HEK293T (cell line): ENCODE measurements around the gene KLHL10.

Experiments used
- CTCF ChIA-PET: fragments of 350-600 bp; formaldehyde crosslinking; extraction: SDS; loops from one replicate; lab custom pipeline; 2021; ENCODE audit warnings: antibody characterized with exemption, inconsistent platforms; lab: Yijun Ruan, JAX
- POLR2A ChIA-PET: fragments of 350-600 bp; formaldehyde crosslinking; extraction: SDS; loops from one replicate; lab custom pipeline; 2020; ENCODE audit warnings: antibody characterized with exemption, inconsistent platforms; lab: Yijun Ruan, JAX
- DNase-seq: peaks from one replicate; pipeline ENCODE4 v3.0.0; 2012; ENCODE audit warnings: mixed read lengths; ENCODE audit errors: extremely low spot score
- ARNT ChIP-seq: fragments of 450-650 bp; IDR thresholded peaks from 2 replicates; pipeline ENCODE4 v1.6.1; 2017; ENCODE audit warnings: mild to moderate bottlenecking
- BHLHE40 ChIP-seq: fragments of 450-650 bp; IDR thresholded peaks from 2 replicates; pipeline ENCODE4 v1.6.1; 2016; ENCODE audit warnings: mild to moderate bottlenecking, moderate library complexity, borderline replicate concordance
- CTBP1 ChIP-seq: fragments of 450-650 bp; IDR thresholded peaks from 2 replicates; pipeline ENCODE4 v1.6.1; 2016; ENCODE audit warnings: borderline replicate concordance
- ELF4 ChIP-seq: fragments of 450-650 bp; IDR thresholded peaks from 2 replicates; pipeline ENCODE4 v1.6.1; 2017; ENCODE audit warnings: antibody characterized with exemption
- FOXA1 ChIP-seq: fragments of 450-650 bp; IDR thresholded peaks from 2 replicates; pipeline ENCODE4 v1.6.1; 2016; ENCODE audit warnings: mild to moderate bottlenecking
- FOXK2 ChIP-seq: fragments of 450-650 bp; IDR thresholded peaks from 2 replicates; pipeline ENCODE4 v1.6.1; 2016; ENCODE audit warnings: mild to moderate bottlenecking
- FOXM1 ChIP-seq: fragments of 450-650 bp; IDR thresholded peaks from 2 replicates; pipeline ENCODE4 v1.6.1; 2017; ENCODE audit warnings: mild to moderate bottlenecking, borderline replicate concordance
- HDGF ChIP-seq: fragments of 450-650 bp; IDR thresholded peaks from 2 replicates; pipeline ENCODE4 v1.6.1; 2017; ENCODE audit warnings: antibody characterized with exemption, borderline replicate concordance
- L3MBTL2 ChIP-seq: fragments of 450-650 bp; conservative IDR thresholded peaks from 2 replicates; pipeline ENCODE4 v1.6.1; 2016; ENCODE audit warnings: mild to moderate bottlenecking
- LEF1 ChIP-seq: fragments of 450-650 bp; IDR thresholded peaks from 2 replicates; pipeline ENCODE4 v1.6.1; 2017; ENCODE audit warnings: mild to moderate bottlenecking, borderline replicate concordance
- NFRKB ChIP-seq: fragments of 450-650 bp; IDR thresholded peaks from 2 replicates; pipeline ENCODE4 v1.6.1; 2016; ENCODE audit warnings: mild to moderate bottlenecking, moderate library complexity
- SP1 ChIP-seq: fragments of 450-650 bp; IDR thresholded peaks from 2 replicates; pipeline ENCODE4 v1.6.1; 2017
- SUZ12 ChIP-seq: fragments of 450-650 bp; IDR thresholded peaks from 2 replicates; pipeline ENCODE4 v1.6.1; 2016; ENCODE audit warnings: mild to moderate bottlenecking
- TARDBP ChIP-seq: fragments of 450-650 bp; IDR thresholded peaks from 2 replicates; pipeline ENCODE4 v1.6.1; 2016
- ZNF384 ChIP-seq: fragments of 450-650 bp; IDR thresholded peaks from 2 replicates; pipeline ENCODE4 v1.6.1; 2016
- TF ChIP-seq, protein P1 (sequence below): fragments of 450-650 bp; IDR thresholded peaks from 2 replicates; pipeline ENCODE4 v1.6.1; 2016

KLHL10 gene

DNA sequence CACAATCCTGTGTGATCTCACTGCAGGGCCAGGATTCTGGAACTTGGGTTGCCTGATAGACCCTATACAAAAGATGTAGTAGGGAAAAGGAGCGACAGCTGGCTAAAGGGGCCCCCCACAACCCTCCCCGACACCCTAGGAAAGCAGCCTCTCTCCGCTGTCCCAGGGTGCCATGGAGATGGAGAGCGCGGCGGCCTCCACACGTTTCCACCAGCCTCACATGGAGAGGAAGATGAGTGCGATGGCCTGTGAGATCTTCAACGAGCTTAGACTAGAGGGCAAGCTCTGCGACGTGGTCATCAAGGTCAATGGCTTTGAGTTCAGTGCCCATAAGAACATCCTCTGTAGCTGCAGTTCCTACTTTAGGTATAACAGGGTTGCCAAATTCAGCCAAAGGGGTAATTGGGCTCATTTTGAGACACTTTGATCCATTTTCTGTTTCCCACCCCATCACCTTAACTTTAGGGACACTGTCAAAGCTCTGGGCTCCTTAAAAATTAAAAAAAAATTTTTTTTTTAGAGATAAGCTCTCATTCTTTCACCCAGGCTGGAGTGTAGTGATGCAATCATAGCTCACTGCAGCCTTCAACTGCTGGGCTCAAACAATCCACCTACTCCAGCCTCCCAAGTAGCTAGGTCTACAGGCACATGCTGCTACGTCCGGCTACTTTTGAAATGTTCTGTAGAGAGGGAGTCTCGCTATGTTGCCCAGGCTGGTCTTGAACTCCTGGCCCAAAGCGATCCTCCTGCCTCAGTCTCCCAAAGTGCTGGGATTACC lies at the start of gene KLHL10:
KLHL10 (plus strand) TSS at position 65 of the 778 bp plus-strand sequence; CDS start at position 173, 108 bp downstream.
- POLR2A ChIA-PET: interaction anchor here (0.6 to 5.9 kb wide), 5 partner anchors 13 to 148 kb away, joined by 3 to 40 read pairs (median 4); partner anchors contain the start of genes FKBP10, ODAD4 and P3H4
- DNase-seq: no peak
- TF ChIP-seq FOXA1 (no peak), L3MBTL2 (no peak), NFRKB (no peak), TARDBP (no peak), HDGF (no peak), SP1 (no peak)
- TF ChIP-seq, protein P1, sequence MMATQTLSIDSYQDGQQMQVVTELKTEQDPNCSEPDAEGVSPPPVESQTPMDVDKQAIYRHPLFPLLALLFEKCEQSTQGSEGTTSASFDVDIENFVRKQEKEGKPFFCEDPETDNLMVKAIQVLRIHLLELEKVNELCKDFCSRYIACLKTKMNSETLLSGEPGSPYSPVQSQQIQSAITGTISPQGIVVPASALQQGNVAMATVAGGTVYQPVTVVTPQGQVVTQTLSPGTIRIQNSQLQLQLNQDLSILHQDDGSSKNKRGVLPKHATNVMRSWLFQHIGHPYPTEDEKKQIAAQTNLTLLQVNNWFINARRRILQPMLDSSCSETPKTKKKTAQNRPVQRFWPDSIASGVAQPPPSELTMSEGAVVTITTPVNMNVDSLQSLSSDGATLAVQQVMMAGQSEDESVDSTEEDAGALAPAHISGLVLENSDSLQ: no peak
- CTCF ChIA-PET: interaction anchor here (0.7 to 1.5 kb wide), 5 partner anchors 19 to 150 kb away, joined by 3 to 5 read pairs (median 3); no protein-coding TSS in a partner anchor

DNA sequence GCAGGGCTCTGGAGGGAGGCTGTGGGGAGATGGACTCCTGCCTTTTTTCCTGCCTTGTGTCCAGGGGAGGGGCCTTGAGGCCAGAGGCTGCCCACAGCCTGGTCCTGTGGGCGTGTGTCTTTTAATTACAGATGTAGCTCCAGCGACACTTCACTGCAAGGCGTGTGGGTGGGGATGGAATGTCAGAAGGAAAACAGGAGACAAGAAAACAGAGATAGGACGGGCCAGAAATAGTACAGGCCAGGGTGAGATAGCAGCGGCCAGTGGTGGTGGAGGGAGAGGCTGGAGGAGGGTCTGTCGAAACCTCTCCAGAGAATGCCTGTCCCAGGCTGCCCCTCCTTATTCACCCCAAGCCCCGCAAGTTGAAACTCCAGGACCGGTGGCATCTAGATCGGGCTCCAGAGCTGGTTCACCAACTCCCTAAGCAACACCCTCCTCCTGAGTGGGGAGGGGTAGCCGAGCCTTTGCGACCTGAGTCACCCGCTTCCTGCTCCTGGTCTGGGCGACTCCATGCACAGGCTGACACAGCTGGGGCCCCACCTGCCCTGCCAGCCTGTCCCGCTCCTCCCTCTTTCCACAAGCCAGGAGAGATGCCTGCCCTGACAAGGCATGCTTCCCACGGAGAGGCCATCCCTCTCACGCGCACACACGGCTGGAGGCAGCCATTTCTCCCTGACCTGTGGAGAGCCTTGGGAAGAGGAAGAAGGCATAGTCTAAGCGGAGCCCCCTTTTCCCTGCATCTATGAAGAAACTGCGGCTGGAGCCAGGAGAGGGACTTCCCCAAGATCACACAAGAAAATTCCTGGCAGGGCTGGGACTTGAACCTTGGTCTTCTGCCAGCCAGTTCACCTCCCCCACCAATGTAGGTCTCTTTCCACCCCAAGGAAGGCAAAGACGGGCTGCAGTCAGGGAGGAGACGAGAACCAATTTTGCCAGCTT lies 44.5 kb upstream of the KLHL10 start:
- DNase-seq: no peak
- ChIA-PET CTCF (interaction anchor here (0.6 to 1.3 kb wide), 4 partner anchors 32 to 56 kb away, joined by 3 to 6 read pairs (median 4); no protein-coding TSS in a partner anchor), POLR2A (interaction anchor here (0.6 to 5.2 kb wide), 13 partner anchors 8 to 137 kb away, joined by 3 to 46 read pairs (median 3); partner anchors contain the start of genes ACLY, EIF1, FKBP10 and JUP)
- TF ChIP-seq CTBP1: no peak
- no peak for TF ChIP-seq SP1

DNA sequence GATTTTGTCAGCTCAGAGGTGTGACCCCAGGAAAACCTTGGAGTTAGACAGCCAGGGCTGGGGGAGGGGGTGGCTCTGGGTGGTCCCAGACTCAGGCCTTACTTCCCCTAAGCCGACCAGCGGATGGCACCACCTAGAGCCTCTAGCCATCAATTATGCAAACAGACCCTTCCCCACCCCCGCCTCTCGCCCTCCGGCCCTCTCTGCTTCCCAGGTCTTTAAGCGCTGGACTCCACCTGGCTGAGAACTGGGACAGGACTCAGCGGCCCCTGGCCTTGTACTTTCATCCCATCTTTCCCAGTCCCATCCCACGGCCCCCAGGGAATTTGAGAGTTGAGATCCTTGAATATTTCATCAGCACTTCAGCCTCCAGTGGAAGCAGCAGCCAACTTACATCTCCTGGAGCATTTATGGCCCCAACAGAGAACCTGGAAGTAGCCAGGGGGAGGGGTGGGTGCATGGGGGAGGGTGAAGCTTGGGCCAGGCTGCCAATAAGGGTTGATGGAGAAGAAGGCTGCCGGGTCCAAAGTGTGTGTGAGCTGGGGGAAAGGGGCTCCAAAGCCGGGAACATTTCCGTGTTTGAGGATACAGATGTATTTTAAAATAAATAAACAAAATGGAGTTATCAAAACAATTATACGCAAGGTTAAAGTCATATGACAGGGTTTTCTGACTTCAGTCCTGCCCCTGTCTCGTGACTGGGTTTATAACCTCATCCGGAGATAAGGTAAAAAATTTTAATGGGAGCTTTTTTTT lies 43.7 kb upstream of the KLHL10 start:
- POLR2A ChIA-PET: interaction anchor here (0.7 to 5.2 kb wide), 13 partner anchors 8 to 137 kb away, joined by 3 to 46 read pairs (median 5); partner anchors contain the start of genes ACLY, EIF1, FKBP10 and JUP
- TF ChIP-seq BHLHE40 (no peak), ZNF384 (peak; percentile 75), NFRKB (no peak), ELF4 (no peak)
- CTCF ChIA-PET: interaction anchor here (0.6 to 3.0 kb wide), 4 partner anchors 8 to 104 kb away, joined by 4 to 32 read pairs (median 7); partner anchors contain the start of gene JUP
- no peak for DNase-seq

DNA sequence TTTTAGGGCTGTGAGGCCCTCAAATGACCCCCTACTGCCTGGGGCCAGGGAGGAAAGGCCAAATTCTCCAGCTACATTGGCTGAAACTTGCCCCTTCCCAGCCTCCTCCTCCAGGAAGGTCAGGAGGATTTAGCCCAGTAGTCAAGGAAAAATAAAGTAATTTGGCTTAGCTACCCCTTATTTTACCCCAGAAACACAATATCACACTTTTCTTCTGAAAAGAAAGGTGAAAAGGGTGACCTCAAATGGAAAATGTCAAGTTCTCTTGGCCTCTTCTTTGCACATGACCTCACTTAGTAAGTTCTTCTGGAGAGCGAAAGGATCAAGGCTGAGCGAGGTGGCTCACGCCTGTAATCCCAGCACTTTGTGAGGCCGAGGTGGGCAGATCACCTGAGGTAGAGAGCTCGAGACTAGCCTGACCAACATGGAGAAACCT lies 43.1 kb upstream of the KLHL10 start:
- ChIA-PET CTCF (interaction anchor here (0.7 to 3.0 kb wide), 6 partner anchors 9 to 105 kb away, joined by 3 to 32 read pairs (median 6); partner anchors contain the start of gene JUP), POLR2A (interaction anchor here (0.7 to 5.2 kb wide), 8 partner anchors 9 to 136 kb away, joined by 3 to 46 read pairs (median 6); partner anchors contain the start of genes EIF1, FKBP10, JUP and ODAD4)
- no peak for TF ChIP-seq L3MBTL2
- no peak for TF ChIP-seq BHLHE40
- no peak for TF ChIP-seq ARNT
- TF ChIP-seq SP1: no peak
- no peak for TF ChIP-seq HDGF
- TF ChIP-seq SUZ12: no peak
- TF ChIP-seq, protein P1: no peak
- no peak for TF ChIP-seq LEF1
- no peak for TF ChIP-seq TARDBP
- TF ChIP-seq ZNF384: no peak
- no peak for TF ChIP-seq NFRKB
- DNase-seq: no peak

DNA sequence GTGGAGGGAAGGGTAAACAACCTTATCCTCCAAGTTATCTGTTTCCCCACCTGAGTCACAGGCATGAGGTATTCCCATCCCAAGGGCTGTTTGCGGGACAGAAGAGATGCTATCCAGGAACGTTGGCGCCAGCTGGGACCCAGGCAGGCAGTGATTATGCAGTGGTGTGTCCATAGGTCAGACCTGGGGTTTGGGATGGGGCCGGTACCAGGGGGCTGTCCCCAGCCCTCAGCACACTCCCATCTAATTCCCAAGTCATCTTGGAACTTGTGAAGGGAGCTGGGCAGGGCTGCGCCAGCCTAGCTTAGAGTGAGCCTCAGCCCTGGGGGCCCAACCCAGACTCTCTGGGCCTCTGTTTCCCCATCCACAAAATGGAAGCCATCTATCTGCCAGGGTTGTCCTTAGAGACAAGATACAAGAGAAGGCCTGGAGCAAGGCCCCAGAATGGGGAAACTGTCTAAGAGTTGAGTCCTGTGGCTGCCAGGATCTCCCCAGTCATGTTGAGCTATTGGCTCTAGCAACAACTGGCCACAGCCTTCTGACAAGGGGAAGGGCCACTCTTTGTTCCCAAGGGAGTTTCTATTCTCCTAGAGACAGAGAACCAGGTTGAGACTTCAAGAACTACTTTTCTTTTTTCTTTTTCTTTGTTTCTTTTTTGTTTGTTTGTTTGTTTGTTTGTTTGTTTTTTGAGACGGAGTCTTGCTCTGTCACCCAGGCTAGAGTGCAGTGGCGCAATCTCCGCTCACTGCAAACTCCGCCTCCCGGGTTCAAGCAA lies 41.3 kb upstream of the KLHL10 start:
- TF ChIP-seq ELF4 (no peak), HDGF (no peak), BHLHE40 (no peak)
- no peak for DNase-seq
- CTCF ChIA-PET: interaction anchor here (1.1 to 3.0 kb wide), 4 partner anchors 10 to 55 kb away, joined by 3 to 32 read pairs (median 4); partner anchors contain the start of genes JUP and P3H4
- POLR2A ChIA-PET: interaction anchor here (0.6 to 5.2 kb wide), 5 partner anchors 11 to 134 kb away, joined by 3 to 46 read pairs (median 4); partner anchors contain the start of genes EIF1 and JUP

DNA sequence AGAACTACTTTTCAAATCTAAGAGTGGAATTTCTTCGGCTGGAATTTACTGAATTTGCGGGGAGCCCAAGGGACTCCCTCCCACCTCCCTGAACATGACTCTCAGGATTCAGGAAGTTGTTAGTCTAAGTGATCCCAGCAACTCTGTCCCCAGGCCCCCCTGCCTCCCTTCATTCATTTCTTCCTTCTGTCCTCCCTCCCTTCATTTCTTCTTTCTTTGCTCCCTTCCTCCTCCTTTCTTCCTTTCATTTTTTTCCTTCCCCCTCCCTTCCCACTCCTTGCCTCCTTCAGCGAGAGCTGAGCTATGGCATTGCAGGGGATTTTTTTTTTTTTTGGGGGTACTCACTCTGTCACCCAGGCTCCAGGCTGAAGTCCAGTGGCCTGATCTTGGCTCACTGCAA lies 40.2 kb upstream of the KLHL10 start:
- no peak for DNase-seq
- POLR2A ChIA-PET: interaction anchor here (1.6 to 5.2 kb wide), 4 partner anchors 11 to 133 kb away, joined by 4 to 46 read pairs (median 33); partner anchors contain the start of genes EIF1 and JUP
- TF ChIP-seq ZNF384 (no peak), L3MBTL2 (no peak), BHLHE40 (no peak), FOXK2 (no peak), FOXM1 (no peak), NFRKB (no peak), CTBP1 (no peak), HDGF (no peak), SUZ12 (no peak), LEF1 (no peak), ARNT (no peak), TARDBP (no peak), ELF4 (no peak), FOXA1 (no peak), SP1 (no peak)
- TF ChIP-seq, protein P1: no peak
- CTCF ChIA-PET: interaction anchor here (1.1 to 1.6 kb wide), 2 partner anchors 14 to 40 kb away, joined by 3 to 6 read pairs; partner anchors contain the start of gene P3H4
